Measurements from ENCODE around the gene DNHD1. TPM values are rescaled to one million over a fixed set of nuclear protein-coding genes. Genes with fewer than 3 reads are reported as not detected.

Gene DNHD1
- total RNA-seq, 4 donors from 2014 or later: 17.2 to 27.3 (median 21.0) TPM

- DNase-seq (ENCODE audit: low spot score in 2 of 2): no peak
- peak overlapping the region in 1 of 4 donors; percentile 86 for H3K4me3 ChIP-seq
- H3K27me3 ChIP-seq: no peaks in the 10 kb centered on the region
- no peaks in the 10 kb centered on the region for H3K9me3 ChIP-seq
- H3K4me1 ChIP-seq: peaks cover 0 to 37% (median 10%) of the 10 kb centered on the region in 4 donors
- H3K27ac ChIP-seq: peak overlapping the region in 2 of 4 donors; percentile 93 to 95
- H3K36me3 ChIP-seq: peaks cover 0 to 35% (median 9%) of the 10 kb centered on the region in 3 donors
- 76 to 83% methylated on average over 5 of the region's 5 CpGs for WGBS, 2 donors
- TF ChIP-seq POLR2A (IDR thresholded peaks at IDR 0.05) (no peak), CTCF (IDR thresholded peaks at IDR 0.05) (no peak), EP300 (IDR thresholded peaks at IDR 0.05) (no peak)
Observed at GRCh38 chr11:6617315-6617781, 120.3 kb downstream of the DNHD1 start.

GRCh38 chr11:6618117-6619003 lies 121.3 kb downstream of the DNHD1 start:
- 11 to 14% methylated on average over 15 of the region's 15 CpGs for WGBS, 2 donors

GRCh38 chr11:6619004-6619745 lies 122.1 kb downstream of the DNHD1 start, which contains the start of gene TPP1:
TPP1 (minus strand) TSS chr11:6619422; CDS start chr11:6619400, 22 bp downstream.
- 0% methylated on average over 16 of the region's 16 CpGs for WGBS, 2 donors
- TF ChIP-seq CTCF (IDR thresholded peaks at IDR 0.05): peak in 1 of 5 experiments; percentile 24
- peak; percentile 85 to 93 for TF ChIP-seq POLR2A (IDR thresholded peaks at IDR 0.05)
- TF ChIP-seq EP300 (IDR thresholded peaks at IDR 0.05): peak; percentile 72 to 98
- Histone ChIP-seq H3K4me1 (peaks cover 0 to 26% (median 7%) of the 10 kb centered on the region in 4 donors), H3K27me3 (no peaks in the 10 kb centered on the region), H3K36me3 (peaks cover 0 to 36% (median 9%) of the 10 kb centered on the region in 3 donors), H3K4me3 (peak within 1 kb of the TSS; percentile 68 to 86 (median 75)), H3K27ac (peak within 1 kb of the TSS; percentile 87 to 95 (median 92)), H3K9me3 (no peaks in the 10 kb centered on the region)
- peak; percentile 90 to 99 for DNase-seq (ENCODE audit: low spot score in 2 of 2)

More at GRCh38 chr11:6618117-6619003, 121.3 kb downstream of the DNHD1 start:
- H3K4me3 ChIP-seq: peak overlapping the region; percentile 68 to 86 (median 75)
- TF ChIP-seq CTCF (IDR thresholded peaks at IDR 0.05) (no peak), EP300 (IDR thresholded peaks at IDR 0.05) (peak in 1 of 2 donors; percentile 33)
- DNase-seq (ENCODE audit: low spot score in 2 of 2): peak in 1 of 2 donors; percentile 40
- H3K27ac ChIP-seq: peak overlapping the region; percentile 87 to 95 (median 92)
- no peaks in the 10 kb centered on the region for H3K27me3 ChIP-seq
- peaks cover 0 to 28% (median 7%) of the 10 kb centered on the region in 4 donors for H3K4me1 ChIP-seq
- peaks cover 0 to 35% (median 9%) of the 10 kb centered on the region in 3 donors for H3K36me3 ChIP-seq
- H3K9me3 ChIP-seq: no peaks in the 10 kb centered on the region

GRCh38 chr11:6620636-6621035 lies 123.6 kb downstream of the DNHD1 start:
- H3K36me3 ChIP-seq: peaks cover 0 to 36% (median 0%) of the 10 kb centered on the region in 3 donors
- no peak for DNase-seq (ENCODE audit: low spot score in 2 of 2)
- H3K27me3 ChIP-seq: no peaks in the 10 kb centered on the region
- TF ChIP-seq EP300 (IDR thresholded peaks at IDR 0.05) (no peak), CTCF (IDR thresholded peaks at IDR 0.05) (no peak), POLR2A (IDR thresholded peaks at IDR 0.05) (no peak)
- 91% methylated on average over 1 of the region's 1 CpG for WGBS, 2 donors
- H3K4me1 ChIP-seq: peaks cover 0 to 26% (median 7%) of the 10 kb centered on the region in 4 donors
- no peaks in the 10 kb centered on the region for H3K9me3 ChIP-seq
- H3K27ac ChIP-seq: no peak overlapping the region
- no peak overlapping the region for H3K4me3 ChIP-seq

Other genes with a start within 250 kb of the DNHD1 start
- not detected for gene CCKBR, start 237.4 kb upstream of the DNHD1 start, total RNA-seq
- 100 to 1,000 TPM; 270 to 598 (median 556) TPM for gene CAVIN3, start 176.8 kb upstream of the DNHD1 start, total RNA-seq
- gene SMPD1, start 106.8 kb upstream of the DNHD1 start, total RNA-seq: 10 to 100 TPM; 23.1 to 39.8 (median 30.3) TPM
- gene APBB1, start 78.2 kb upstream of the DNHD1 start, total RNA-seq: 10 to 100 TPM; 56.1 to 67.6 (median 62.8) TPM
- gene HPX, start 56.3 kb upstream of the DNHD1 start, total RNA-seq: 1 to 10 TPM; 1.0 to 7.5 (median 4.8) TPM
- gene TRIM3, start 23.3 kb upstream of the DNHD1 start, total RNA-seq: 10 to 100 TPM; 25.6 to 47.7 (median 31.8) TPM
- 10 to 100 TPM; 40.0 to 63.9 (median 49.7) TPM for gene ARFIP2, start 15.9 kb upstream of the DNHD1 start, total RNA-seq
- gene TIMM10B, start 15.8 kb upstream of the DNHD1 start, total RNA-seq: 10 to 100 TPM; 37.1 to 66.6 (median 51.7) TPM
- gene RRP8, start 106.3 kb downstream of the DNHD1 start, total RNA-seq: 10 to 100 TPM; 13.9 to 34.1 (median 18.2) TPM
- gene ILK, start 106.5 kb downstream of the DNHD1 start, total RNA-seq: 100 to 1,000 TPM; 139 to 148 (median 140) TPM
- gene TAF10, start 114.9 kb downstream of the DNHD1 start, total RNA-seq: 100 to 1,000 TPM; 148 to 235 (median 155) TPM
- gene TPP1, start 122.1 kb downstream of the DNHD1 start, total RNA-seq: 10 to 100 TPM; 45.6 to 81.3 (median 58.0) TPM
- gene DCHS1, start 158.5 kb downstream of the DNHD1 start, total RNA-seq: 10 to 100 TPM; 12.6 to 27.8 (median 20.1) TPM
- gene MRPL17, start 186.1 kb downstream of the DNHD1 start, total RNA-seq: 10 to 100 TPM; 17.3 to 24.6 (median 21.6) TPM